HG03039 (cell line): Measurements from ENCODE around the gene RTBDN.

Experiments used
- ATAC-seq: cut with Tn5 transposase; IDR thresholded peaks from one replicate; pipeline ENCODE4 v1.9.1; 2021; ENCODE audit warnings: mild to moderate bottlenecking, moderate library complexity; ENCODE audit not compliant: unreplicated experiment

The RTBDN gene

GRCh38 chr19:12834566-12834943 lies at the start of gene RTBDN:
Gene RTBDN, minus strand, starts transcription at chr19:12834579. Its CDS starts 4,600 bp downstream, at chr19:12829979.
- no peak for ATAC-seq

- no peak for ATAC-seq
These were observed 48.2 kb upstream of the RTBDN start for GRCh38 chr19:12882589-12882988.

- ATAC-seq, result peak; percentile 77
These were observed 46.9 kb upstream of the RTBDN start, which contains the start of gene DNASE2 for GRCh38 chr19:12881172-12881808. Gene DNASE2, minus strand, starts transcription at chr19:12881449. Its CDS starts 74 bp downstream, at chr19:12881375.

GRCh38 chr19:12880551-12881171 lies 46.3 kb upstream of the RTBDN start:
- ATAC-seq, result no peak

GRCh38 chr19:12875086-12875485 lies 40.7 kb upstream of the RTBDN start:
- ATAC-seq, result no peak

GRCh38 chr19:12873891-12874745 lies 39.7 kb upstream of the RTBDN start:
- ATAC-seq, result no peak

GRCh38 chr19:12872941-12873890 lies 38.8 kb upstream of the RTBDN start:
- no peak for ATAC-seq

- ATAC-seq, result no peak
These were observed 37.9 kb upstream of the RTBDN start for GRCh38 chr19:12872255-12872654.

- ATAC-seq, result no peak
These were observed 37.3 kb upstream of the RTBDN start for GRCh38 chr19:12871681-12872080.

GRCh38 chr19:12868540-12869112 lies 34.2 kb upstream of the RTBDN start:
- no peak for ATAC-seq

- no peak for ATAC-seq
These were observed 33.0 kb upstream of the RTBDN start for GRCh38 chr19:12867120-12868099.

GRCh38 chr19:12866416-12867119 lies 32.2 kb upstream of the RTBDN start:
- no peak for ATAC-seq

GRCh38 chr19:12865746-12866415 lies 31.5 kb upstream of the RTBDN start:
- ATAC-seq, result no peak

GRCh38 chr19:12864721-12865715 lies 30.6 kb upstream of the RTBDN start:
- no peak for ATAC-seq

- ATAC-seq, result no peak
These were observed 29.8 kb upstream of the RTBDN start for GRCh38 chr19:12864143-12864542.

GRCh38 chr19:12859546-12859945 lies 25.2 kb upstream of the RTBDN start:
- no peak for ATAC-seq
